Coronary artery (tissue), 2 donors: Measurements from ENCODE around the gene PPARA.
A peak's percentile ranks its signal among the peaks of the same experiment; 100 is the strongest.

Experiments
- DNase-seq: peaks from one replicate; pipeline ENCODE4 v3.0.0-alpha.2; 2017; ENCODE audit warnings: low spot score
- H3K27ac ChIP-seq, 2 donors: fragments of 200-600 bp; sonication (generic); one replicate each; pipeline ENCODE4 v1.5.1; 2016 to 2019
- H3K4me3 ChIP-seq: fragments of 200-600 bp; sonication (generic); 2 replicates; pipeline ENCODE4 v1.5.1; 2016; ENCODE audit warnings: mild to moderate bottlenecking, moderate library complexity
- TF ChIP-seq, protein P1 (sequence below): fragments of 200-600 bp; sonication (generic); IDR thresholded peaks from one replicate; pipeline ENCODE4 v1.5.1; 2019; ENCODE audit warnings: antibody characterized with exemption

The PPARA gene

DNA sequence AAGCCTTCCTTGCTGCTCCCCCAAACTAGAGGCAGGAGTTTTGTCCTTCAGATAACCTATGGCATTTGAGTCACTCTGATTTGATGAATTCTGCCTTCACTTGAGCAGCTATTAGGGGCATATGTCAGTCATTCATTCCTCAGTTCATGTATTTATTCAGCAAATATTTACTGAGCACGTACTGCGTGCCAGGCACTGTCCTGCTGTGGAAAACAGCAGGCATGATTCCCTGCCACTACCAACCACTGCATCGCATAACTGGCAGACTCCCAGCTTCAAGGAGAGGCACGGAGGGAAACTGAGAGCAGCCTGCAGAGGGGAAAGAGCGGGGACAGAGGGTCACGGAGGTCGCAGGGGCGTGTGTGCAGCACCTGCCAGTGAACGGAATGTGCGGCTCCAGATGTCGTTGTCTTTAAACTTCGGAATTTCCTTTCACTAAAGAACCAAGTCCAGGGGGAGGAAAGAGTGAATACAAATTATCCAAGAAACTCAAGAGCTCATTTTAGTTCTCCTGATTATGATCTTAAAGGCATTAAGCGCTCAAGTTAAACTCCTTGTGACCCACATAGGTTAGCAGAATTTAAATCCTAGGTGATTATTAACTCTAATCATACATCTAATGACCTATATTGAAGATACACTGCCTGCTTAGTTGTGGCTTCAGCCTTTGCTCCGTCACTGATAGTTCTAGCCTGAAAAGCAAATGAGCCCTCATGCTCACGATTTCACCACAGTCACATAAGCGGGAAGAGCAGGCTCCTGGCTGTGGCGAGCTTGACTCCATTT is 12.6 kb downstream of the PPARA start:
- TF ChIP-seq, protein P1, sequence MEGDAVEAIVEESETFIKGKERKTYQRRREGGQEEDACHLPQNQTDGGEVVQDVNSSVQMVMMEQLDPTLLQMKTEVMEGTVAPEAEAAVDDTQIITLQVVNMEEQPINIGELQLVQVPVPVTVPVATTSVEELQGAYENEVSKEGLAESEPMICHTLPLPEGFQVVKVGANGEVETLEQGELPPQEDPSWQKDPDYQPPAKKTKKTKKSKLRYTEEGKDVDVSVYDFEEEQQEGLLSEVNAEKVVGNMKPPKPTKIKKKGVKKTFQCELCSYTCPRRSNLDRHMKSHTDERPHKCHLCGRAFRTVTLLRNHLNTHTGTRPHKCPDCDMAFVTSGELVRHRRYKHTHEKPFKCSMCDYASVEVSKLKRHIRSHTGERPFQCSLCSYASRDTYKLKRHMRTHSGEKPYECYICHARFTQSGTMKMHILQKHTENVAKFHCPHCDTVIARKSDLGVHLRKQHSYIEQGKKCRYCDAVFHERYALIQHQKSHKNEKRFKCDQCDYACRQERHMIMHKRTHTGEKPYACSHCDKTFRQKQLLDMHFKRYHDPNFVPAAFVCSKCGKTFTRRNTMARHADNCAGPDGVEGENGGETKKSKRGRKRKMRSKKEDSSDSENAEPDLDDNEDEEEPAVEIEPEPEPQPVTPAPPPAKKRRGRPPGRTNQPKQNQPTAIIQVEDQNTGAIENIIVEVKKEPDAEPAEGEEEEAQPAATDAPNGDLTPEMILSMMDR: no peak
- Histone ChIP-seq H3K4me3 (no peak overlapping the region), H3K27ac (no peak overlapping the region)
- no peak for DNase-seq

DNA sequence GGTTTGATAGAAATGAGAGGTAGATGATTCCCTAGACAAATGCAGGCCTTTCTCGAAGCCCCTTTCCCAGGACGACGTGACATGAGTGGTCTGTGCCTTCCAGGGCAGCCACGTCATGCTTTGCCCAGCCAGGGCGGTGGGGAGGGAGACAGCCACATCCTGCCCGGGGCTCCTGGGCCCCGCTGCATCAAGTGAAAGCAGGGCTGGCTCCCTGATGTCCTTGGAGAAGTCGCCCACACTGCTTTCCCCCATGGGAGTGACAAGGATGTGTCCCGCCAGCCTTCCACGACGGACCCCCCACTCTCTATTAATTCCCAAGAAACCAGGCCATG is 13.2 kb downstream of the PPARA start:
- H3K27ac ChIP-seq: no peak overlapping the region
- TF ChIP-seq, protein P1: no peak
- no peak overlapping the region for H3K4me3 ChIP-seq
- no peak for DNase-seq

DNA sequence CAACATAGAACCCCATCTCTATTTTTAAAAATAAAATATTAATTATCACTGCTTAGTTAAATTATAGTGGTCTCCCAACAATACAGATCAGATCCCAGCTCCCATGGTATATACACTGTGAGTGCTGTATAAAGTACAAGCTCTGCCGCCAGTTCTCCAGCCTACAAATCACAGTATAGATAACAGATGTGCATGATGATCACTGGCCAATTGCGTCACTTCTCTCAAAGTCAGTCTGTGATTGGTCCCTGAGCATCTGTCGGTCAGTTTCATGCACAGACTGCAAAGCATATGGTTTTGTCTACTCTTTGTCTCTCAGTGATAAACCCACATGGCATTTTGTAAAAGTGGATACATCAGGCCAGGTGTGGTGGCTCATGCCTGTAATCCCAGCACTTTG is 15.7 kb downstream of the PPARA start:
- DNase-seq: no peak
- TF ChIP-seq, protein P1: no peak
- Histone ChIP-seq H3K27ac (no peak overlapping the region), H3K4me3 (no peak overlapping the region)

DNA sequence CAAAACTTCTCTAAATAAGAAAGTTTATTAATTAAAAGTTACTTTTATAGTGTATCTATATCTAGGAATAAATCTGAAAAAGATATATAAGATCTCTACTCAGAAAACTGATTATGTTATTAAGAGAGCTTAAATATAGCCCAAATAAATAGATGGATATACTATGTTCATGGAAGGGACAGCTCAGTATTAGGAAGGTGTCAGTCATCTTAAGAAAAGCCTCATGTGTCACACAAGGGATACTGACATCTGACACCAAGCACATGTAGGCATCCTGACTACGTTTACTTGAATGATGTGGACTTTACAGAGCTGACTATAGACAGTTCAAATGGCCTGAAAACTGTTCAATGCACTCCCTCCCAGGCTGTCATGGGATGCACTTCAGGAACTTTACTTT is 19.3 kb downstream of the PPARA start:
- TF ChIP-seq, protein P1: no peak
- H3K4me3 ChIP-seq: no peak overlapping the region
- DNase-seq: no peak
- H3K27ac ChIP-seq: no peak overlapping the region

DNA sequence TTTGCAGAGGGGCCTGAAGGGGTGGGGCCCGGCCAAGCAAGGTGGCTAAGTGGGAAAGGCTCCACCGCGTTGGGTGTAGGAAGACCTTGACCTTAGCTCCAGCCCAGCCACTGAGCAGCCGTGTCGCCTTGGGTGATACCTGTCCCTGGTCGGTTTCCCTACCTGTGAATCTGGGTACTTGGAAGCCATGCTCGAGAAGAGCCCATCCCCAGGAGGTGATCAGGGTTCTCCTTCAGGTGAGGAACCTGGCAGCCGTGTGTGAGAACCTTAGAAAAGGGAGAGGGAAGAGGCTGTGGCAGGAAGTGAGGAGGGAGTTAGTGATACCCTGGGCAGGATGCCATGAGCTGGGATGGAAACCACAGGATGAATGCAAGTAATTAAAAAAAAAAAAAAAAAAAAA is 21.6 kb downstream of the PPARA start:
- H3K4me3 ChIP-seq: no peak overlapping the region
- peak overlapping the region in 1 of 2 donors; percentile 1 for H3K27ac ChIP-seq

DNA sequence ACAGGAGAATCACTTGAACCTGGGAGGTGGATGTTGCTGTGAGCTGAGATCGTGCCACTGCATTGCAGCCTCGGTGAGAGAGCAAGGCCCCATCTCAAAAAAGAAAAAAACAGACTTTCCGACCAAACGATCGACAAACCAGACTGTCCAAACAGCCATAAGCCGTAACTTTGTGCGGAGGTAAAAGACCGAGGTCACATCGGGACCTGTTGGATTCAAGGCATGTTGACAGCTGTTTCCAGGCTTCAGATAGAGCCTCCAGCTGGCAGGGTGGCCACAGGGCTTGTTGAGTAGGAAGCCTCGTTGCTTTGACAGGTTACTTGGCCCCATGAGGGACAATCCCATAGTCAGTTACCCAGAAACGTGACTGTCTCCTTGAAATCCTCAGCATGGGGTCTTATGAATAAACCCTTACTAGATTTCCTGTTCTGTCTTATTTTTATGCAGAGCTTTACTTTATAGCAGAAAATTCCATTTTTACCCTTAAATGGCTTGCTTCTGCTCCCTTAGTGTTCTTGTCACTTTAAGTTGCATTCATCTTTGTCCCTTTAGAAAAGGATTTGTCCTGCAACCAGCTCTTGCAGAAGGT is 22.3 kb downstream of the PPARA start:
- H3K27ac ChIP-seq: no peak overlapping the region
- no peak for DNase-seq
- no peak overlapping the region for H3K4me3 ChIP-seq
- TF ChIP-seq, protein P1: no peak

More for the DNA sequence above, 21.6 kb downstream of the PPARA start:
- no peak for DNase-seq
- TF ChIP-seq, protein P1: no peak

DNA sequence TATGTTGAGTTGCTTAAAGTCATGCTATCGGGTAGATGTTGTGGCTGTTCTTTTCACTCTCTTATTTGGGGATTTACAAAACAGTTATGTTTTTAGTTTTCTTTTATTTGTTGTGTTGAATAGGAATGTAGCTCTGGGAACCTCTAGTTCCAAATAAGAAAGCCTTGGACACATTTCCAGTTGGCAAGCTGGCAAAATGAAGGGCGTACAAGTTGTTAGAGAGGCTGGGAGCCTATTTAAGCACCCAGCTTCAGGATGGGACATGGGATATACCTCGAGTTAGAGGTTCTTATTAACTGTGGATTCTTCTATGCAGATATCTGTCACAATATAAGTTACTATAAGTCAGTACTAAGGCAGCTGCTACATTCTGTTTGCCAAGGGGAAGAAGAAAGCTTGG is 22.8 kb downstream of the PPARA start:
- TF ChIP-seq, protein P1: no peak
- no peak overlapping the region for H3K4me3 ChIP-seq
- no peak overlapping the region for H3K27ac ChIP-seq
- no peak for DNase-seq
